Bone marrow (tissue), 2 donors: ENCODE measurements around the gene PLEKHA4.

ENCODE experiments used
- DNase-seq, 2 donors: peaks; one replicate each; lab custom pipeline; 2025; lab: John Stamatoyannopoulos, UW

The PLEKHA4 gene

GRCh38 chr19:48826606-48827020 is 41.8 kb downstream of the PLEKHA4 start:
- DNase-seq: no peak

- no peak for DNase-seq
Measured at GRCh38 chr19:48822514-48822913, 45.9 kb downstream of the PLEKHA4 start.

- DNase-seq: no peak
Measured at GRCh38 chr19:48821633-48822032, 46.8 kb downstream of the PLEKHA4 start.

- no peak for DNase-seq
Measured at GRCh38 chr19:48819366-48819816, 49.0 kb downstream of the PLEKHA4 start.

GRCh38 chr19:48818234-48818820 is 50.1 kb downstream of the PLEKHA4 start:
- no peak for DNase-seq

- no peak for DNase-seq
Measured at GRCh38 chr19:48817585-48818124, 50.8 kb downstream of the PLEKHA4 start.

GRCh38 chr19:48815870-48816501 is 52.4 kb downstream of the PLEKHA4 start:
- no peak for DNase-seq

- DNase-seq: no peak
Measured at GRCh38 chr19:48814895-48815294, 53.5 kb downstream of the PLEKHA4 start.

- DNase-seq: no peak
Measured at GRCh38 chr19:48813123-48813913, 55.1 kb downstream of the PLEKHA4 start.

- no peak for DNase-seq
Measured at GRCh38 chr19:48812094-48812929, 56.1 kb downstream of the PLEKHA4 start.

- DNase-seq: no peak
Measured at GRCh38 chr19:48810151-48810550, 58.3 kb downstream of the PLEKHA4 start.

- no peak for DNase-seq
Measured at GRCh38 chr19:48807590-48808308, 60.7 kb downstream of the PLEKHA4 start.

- DNase-seq: no peak
Measured at GRCh38 chr19:48806818-48807589, 61.4 kb downstream of the PLEKHA4 start.

- no peak for DNase-seq
Measured at GRCh38 chr19:48806518-48806817, 61.9 kb downstream of the PLEKHA4 start.

GRCh38 chr19:48805452-48805851 is 63.0 kb downstream of the PLEKHA4 start:
- DNase-seq: no peak

- DNase-seq: no peak
Measured at GRCh38 chr19:48804496-48804895, 63.9 kb downstream of the PLEKHA4 start.

GRCh38 chr19:48802623-48803022 is 65.8 kb downstream of the PLEKHA4 start:
- DNase-seq: no peak

GRCh38 chr19:48799358-48800300 is 68.8 kb downstream of the PLEKHA4 start:
- DNase-seq: no peak

GRCh38 chr19:48798937-48799336 is 69.5 kb downstream of the PLEKHA4 start:
- no peak for DNase-seq
